ENCODE data around the gene RAB21. TPM values are rescaled to one million over a fixed set of nuclear protein-coding genes. Genes with fewer than 3 reads are reported as not detected.

Gene RAB21
- total and polyA plus RNA-seq, 10 donors: 5.7 to 75.4 (median 27.9) TPM

DNA sequence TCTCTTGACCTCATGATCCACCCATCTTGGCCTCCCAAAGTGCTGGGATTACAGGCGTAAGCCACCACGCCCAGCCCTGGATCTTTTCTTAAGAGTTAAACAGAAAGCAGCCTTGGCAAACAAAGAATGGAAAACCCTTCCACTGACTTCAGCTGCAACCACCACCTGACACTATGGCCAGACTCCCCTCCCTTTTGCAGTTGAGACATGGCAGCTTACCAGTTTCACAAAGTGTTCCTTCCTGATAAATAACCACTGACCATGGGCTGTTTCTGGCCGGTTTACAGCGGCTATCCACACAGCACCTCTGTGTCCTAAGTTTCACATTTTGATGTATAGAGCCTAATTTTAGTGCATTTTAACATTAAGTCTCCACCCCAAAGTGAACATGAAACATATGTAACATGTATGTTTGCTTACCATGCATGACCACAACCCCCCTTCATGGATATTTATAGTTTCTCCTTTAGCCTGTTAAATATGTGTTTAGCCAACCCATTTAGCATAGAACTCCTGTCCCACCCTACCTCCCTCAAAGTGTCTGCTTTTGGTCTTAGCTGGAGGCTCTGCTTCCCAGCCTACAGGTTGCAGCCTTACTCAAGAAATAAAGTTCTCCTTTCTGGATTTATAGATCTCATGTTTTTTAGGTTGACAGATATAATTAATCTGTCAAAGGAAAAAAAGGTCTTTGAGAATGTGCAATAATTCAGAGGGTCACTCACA lies 32.7 kb upstream of the RAB21 start:
- Histone ChIP-seq H3K4me3 (no peak overlapping the region), H3K9me3 (peaks cover 0 to 3% (median 0%) of the 10 kb centered on the region in 8 donors), H3K27ac (no peak overlapping the region), H3K4me1 (no peaks in the 10 kb centered on the region), H3K27me3 (replicated peaks in 1 of 7) (no peaks in the 10 kb centered on the region), H3K36me3 (no peaks in the 10 kb centered on the region)
- TF ChIP-seq, protein P1, sequence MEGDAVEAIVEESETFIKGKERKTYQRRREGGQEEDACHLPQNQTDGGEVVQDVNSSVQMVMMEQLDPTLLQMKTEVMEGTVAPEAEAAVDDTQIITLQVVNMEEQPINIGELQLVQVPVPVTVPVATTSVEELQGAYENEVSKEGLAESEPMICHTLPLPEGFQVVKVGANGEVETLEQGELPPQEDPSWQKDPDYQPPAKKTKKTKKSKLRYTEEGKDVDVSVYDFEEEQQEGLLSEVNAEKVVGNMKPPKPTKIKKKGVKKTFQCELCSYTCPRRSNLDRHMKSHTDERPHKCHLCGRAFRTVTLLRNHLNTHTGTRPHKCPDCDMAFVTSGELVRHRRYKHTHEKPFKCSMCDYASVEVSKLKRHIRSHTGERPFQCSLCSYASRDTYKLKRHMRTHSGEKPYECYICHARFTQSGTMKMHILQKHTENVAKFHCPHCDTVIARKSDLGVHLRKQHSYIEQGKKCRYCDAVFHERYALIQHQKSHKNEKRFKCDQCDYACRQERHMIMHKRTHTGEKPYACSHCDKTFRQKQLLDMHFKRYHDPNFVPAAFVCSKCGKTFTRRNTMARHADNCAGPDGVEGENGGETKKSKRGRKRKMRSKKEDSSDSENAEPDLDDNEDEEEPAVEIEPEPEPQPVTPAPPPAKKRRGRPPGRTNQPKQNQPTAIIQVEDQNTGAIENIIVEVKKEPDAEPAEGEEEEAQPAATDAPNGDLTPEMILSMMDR (IDR thresholded peaks at IDR 0.05 in 8 of 11, conservative IDR thresholded peaks at IDR 0.05 in 3 of 11): no peak
- no peak for TF ChIP-seq POLR2AphosphoS5 (IDR thresholded peaks at IDR 0.05)
- TF ChIP-seq POLR2A (IDR thresholded peaks at IDR 0.05): no peak
- WGBS, 5 donors: 86 to 96% (median 94%) methylated on average over 4 of the region's 4 CpGs
- intact Hi-C loops (cut with DNase I; ENCODE audit: low total_unique reads): no loop called here
- no peak for DNase-seq

DNA sequence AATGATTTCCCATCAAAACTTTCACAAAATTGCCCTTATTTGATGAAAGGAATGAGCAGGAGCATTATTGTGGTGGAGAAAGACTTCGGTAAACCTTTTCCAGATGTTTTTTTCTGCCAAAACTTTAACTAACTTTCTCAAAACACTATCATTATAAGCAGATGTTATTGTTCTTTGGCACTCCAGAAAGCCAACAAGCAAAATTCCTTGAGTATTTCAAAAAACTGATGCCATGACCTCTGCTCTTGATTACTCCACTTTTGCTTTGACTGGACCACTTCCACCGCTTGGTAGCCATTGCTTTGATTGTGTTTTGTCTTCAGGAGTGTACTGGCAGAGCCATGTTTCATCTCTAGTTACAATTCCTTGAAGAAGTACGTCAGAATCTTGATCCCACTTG lies 29.7 kb upstream of the RAB21 start:
- H3K4me3 ChIP-seq: no peak overlapping the region
- H3K4me1 ChIP-seq: no peaks in the 10 kb centered on the region
- no peaks in the 10 kb centered on the region for H3K27me3 ChIP-seq (replicated peaks in 1 of 7)
- intact Hi-C loops (cut with DNase I; ENCODE audit: low total_unique reads): no loop called here
- H3K27ac ChIP-seq: no peak overlapping the region
- H3K36me3 ChIP-seq: no peaks in the 10 kb centered on the region
- no peaks in the 10 kb centered on the region for H3K9me3 ChIP-seq
- TF ChIP-seq, protein P1 (IDR thresholded peaks at IDR 0.05 in 8 of 11, conservative IDR thresholded peaks at IDR 0.05 in 3 of 11): no peak
- no peak for TF ChIP-seq POLR2AphosphoS5 (IDR thresholded peaks at IDR 0.05)
- WGBS, 5 donors: 76 to 90% (median 88%) methylated on average over 3 of the region's 3 CpGs
- no peak for DNase-seq

DNA sequence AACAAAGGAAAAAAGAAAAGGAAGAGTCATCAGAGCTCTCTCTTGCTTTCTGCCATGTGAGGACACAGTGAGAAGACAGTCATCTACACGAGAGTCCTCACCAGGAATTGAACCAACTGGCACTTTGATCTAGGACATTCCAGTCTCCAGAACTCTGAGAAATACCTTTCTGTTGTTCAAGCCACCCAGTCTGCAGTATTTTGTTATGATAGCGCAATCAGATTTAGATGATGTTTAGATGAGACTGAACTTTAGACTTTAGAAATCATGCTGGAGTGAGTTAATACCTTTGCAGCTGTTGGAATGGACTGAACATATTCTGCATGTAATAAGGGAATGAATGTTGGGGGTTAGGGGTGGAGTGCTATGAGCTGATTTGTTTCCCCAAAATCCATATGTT lies 28.1 kb upstream of the RAB21 start:
- WGBS, 5 donors: 78 to 93% (median 89%) methylated on average over 2 of the region's 2 CpGs
- intact Hi-C loops (cut with DNase I; ENCODE audit: low total_unique reads): no loop called here
- TF ChIP-seq POLR2AphosphoS5 (IDR thresholded peaks at IDR 0.05) (no peak), POLR2A (IDR thresholded peaks at IDR 0.05) (no peak)
- TF ChIP-seq, protein P1 (IDR thresholded peaks at IDR 0.05 in 8 of 11, conservative IDR thresholded peaks at IDR 0.05 in 3 of 11): no peak
- no peak for DNase-seq
- Histone ChIP-seq H3K27me3 (replicated peaks in 1 of 7) (no peaks in the 10 kb centered on the region), H3K36me3 (no peaks in the 10 kb centered on the region), H3K4me3 (no peak overlapping the region), H3K4me1 (no peaks in the 10 kb centered on the region), H3K9me3 (no peaks in the 10 kb centered on the region), H3K27ac (no peak overlapping the region)

DNA sequence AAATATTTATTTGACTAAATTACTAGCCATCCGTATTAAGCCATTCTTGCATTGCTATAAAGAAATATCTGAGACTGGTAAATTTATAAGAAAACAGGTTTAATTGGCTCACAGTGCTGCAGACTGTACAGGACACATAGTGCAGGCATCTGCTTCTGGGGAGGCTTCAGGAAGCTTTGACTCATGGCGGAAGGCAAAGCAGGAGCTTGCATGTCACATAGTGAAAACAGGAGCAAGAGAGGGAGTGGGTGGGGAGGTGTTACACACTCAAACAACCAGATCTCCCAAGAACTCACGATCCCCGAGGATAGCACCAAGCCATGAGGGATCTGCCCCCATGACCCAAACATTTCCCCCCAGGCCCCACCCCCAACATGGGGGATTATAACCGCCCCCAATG lies 26.7 kb upstream of the RAB21 start:
- H3K27ac ChIP-seq: no peak overlapping the region
- TF ChIP-seq POLR2A (IDR thresholded peaks at IDR 0.05) (no peak), POLR2AphosphoS5 (IDR thresholded peaks at IDR 0.05) (no peak)
- TF ChIP-seq, protein P1 (IDR thresholded peaks at IDR 0.05 in 8 of 11, conservative IDR thresholded peaks at IDR 0.05 in 3 of 11): no peak

More for the DNA sequence above, 26.7 kb upstream of the RAB21 start:
- Histone ChIP-seq H3K27me3 (replicated peaks in 1 of 7) (no peaks in the 10 kb centered on the region), H3K4me3 (no peak overlapping the region), H3K36me3 (no peaks in the 10 kb centered on the region), H3K9me3 (no peaks in the 10 kb centered on the region), H3K4me1 (no peaks in the 10 kb centered on the region)
- intact Hi-C loops (cut with DNase I; ENCODE audit: low total_unique reads): no loop called here
- no peak for DNase-seq
- 74 to 92% (median 91%) methylated on average over 5 of the region's 5 CpGs for WGBS, 5 donors
